Activated CD8-positive, alpha-beta memory T cell treated with anti-CD3 and anti-CD28 coated beads, Interleukin-2, amount 50 U/mL, for 48 hours (primary cell): Measurements from ENCODE around the gene TMEM219.
"Not testable (repeated sequence)": the region's sequence is repeated elsewhere in the genome, so short reads cannot be mapped to it uniquely, and the experiment has no call there.

Experiments
- DNase-seq: peaks from one replicate; pipeline ENCODE4 v3.0.0-alpha.2; 2020

Gene TMEM219

DNA sequence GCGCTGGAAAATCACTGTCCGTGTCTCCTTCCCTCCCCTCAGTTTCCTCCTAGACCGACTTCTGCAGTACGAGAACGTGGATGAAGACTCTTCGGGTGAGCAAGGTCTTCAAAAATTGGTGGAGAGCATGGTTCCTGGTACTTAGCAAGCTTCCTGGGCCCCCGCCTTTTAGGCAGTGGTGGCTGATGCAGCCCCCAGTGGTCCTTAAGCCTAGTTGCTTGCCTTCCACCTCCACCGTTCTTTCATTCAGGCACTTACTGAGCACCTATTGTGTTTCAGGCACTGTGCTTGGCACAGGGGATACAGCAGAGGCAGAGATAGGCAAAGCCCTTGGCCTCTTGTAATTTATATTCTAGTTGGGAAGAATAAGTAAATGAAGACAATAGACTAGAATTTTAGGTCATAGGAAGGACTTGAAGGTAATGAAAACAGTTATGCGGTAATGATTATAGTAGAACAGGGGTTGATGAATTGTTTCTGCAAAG lies 34.9 kb downstream of the TMEM219 start:
- DNase-seq, result no peak

DNA sequence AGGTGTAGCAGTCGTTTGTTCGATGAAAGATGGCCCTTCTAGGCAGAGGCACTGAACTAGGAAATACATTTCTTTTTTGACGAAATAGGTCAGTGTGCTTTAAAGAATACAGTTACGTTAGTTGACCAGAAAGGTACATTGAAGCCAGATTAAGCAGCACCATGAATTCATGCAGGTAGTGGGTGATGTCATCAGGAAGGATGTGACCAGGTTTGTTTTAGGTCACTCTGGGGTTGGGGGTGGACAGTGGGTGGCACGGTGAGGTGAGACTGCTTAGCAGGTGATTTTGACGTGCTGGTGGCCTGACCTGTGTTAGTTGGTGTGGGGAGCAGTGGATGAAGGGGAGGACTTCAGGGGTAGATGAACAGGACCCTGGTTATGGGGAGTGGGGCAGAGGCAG lies 37.7 kb downstream of the TMEM219 start:
- DNase-seq, result no peak

DNA sequence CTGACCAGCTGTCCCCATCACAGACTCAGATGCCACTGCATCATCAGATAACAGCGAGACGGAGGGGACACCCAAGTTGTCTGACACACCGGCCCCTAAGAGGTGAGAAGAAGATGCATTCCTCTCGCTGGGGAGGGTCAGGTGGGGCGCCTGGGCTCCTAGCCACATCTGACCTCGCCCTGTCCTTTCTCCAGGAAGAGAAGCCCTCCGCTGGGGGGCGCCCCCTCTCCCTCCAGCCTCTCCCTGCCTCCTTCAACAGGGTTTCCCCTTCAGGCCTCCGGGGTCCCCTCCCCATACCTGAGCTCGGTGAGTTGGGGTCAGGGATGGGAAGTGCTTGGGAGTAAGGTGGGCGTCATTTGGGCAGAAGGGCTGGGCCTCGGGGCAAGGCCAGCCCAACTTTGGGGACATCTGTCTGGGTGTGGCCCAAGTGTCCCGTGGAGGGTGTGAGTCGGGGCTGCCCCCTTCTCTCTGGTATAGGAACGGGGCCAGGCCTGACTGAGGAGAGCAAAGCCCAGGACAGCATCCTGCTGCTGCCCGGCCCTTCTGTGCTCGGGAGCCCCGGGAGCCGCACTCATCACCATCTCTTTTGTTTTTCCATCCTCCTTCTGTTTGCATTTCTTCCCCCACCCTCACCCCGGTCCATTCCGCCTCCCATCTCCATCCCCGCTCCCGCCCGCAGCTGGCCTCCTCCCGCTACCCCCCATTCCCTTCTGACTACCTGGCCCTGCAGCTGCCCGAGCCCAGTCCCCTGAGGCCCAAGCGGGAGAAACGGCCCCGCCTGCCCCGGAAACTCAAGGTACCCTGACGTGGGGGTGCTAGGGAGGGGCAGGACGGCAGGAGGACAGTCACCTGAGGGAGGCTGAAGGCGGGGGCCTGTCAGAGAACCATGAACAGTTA lies 39.1 kb downstream of the TMEM219 start:
- DNase-seq, result no peak

DNA sequence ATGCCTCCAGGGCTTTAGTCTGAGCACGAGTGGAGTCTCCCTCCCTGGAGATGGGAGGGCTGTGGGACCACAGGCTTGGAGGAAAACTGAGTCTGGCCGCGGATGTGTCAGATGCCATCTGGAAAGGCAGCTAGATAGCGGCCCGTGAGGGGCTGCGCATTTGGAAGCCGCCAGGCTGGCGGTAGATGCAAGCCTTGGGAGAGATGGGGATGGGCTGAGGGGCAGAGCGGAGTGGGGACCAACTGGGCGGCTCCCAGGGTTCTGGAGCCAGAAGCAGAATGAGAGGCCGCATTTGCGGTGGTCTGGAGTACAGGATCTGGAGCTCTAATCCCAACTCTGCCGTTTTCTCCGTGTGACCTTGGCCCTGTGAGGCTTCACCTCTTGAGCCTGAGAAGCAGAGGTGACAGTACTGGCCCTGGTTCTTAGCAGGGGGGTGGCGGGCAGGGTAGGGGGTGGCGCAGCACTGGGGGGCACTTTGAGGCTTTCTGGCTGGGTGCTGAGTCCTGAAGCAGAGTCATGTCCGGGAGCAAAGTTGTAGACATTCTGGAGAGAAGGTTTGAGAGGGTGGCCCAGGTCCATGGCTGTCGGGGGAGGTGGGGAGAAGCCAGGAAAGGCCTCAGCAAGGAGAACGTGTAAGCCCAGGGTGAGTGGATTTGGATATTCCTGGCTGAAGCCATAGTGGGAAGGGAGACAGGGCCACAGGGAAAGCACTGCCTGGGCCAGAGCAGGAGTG lies 40.9 kb downstream of the TMEM219 start:
- no peak for DNase-seq

DNA sequence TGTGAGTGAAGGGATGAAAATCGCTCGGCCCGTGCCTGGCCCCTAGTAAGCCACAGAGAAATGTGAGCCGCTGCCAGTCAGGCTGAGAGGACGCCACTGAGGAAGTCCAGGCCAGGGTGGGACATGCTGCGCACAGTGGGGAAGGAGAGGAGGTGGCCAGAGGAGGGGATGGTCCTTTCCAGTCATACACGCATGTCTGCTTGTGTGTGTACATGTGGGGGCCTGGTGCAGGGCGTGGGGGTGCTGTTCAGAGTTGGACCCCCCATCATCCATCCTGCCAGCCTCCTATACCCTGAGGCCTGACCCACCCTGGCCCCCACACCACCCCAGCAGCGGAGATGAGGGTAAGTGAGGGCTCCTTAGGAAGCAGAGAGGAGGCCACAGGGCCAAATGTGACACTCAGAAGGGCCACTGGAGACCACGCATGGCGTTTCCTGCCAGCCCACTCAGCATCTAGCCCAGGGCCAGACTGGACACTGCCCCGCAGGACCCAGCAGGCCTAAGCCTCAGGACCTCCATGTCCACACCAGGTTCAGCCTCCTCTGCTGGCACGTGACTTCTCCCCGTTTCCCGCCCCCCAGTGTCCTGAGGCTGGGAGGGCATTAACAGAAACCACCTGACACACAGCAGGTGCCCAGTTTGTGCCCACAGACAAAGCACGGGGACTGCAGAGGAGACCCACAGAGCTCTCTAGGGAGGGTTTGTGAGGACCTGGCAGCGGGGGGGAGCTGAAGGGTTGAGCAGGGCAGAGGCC lies 42.0 kb downstream of the TMEM219 start:
- DNase-seq, result no peak

DNA sequence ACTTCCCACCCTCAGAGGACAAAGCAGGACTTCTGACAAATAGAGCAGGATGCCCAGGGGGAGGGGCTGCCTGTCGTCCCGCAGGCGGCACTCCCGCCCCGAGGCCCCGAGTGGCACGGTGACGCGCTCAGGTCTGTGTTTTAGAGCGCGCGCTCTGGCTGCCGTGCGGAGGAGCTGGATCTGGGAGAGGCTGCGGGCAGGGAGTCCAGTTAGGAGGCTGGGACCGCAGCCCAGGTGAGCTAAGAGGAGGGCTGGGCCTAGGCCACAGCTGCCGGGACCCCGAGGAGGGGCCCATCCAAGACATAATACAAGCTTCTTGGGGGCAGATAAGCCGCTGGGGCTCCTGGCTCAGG lies 42.5 kb downstream of the TMEM219 start:
- DNase-seq, result no peak

DNA sequence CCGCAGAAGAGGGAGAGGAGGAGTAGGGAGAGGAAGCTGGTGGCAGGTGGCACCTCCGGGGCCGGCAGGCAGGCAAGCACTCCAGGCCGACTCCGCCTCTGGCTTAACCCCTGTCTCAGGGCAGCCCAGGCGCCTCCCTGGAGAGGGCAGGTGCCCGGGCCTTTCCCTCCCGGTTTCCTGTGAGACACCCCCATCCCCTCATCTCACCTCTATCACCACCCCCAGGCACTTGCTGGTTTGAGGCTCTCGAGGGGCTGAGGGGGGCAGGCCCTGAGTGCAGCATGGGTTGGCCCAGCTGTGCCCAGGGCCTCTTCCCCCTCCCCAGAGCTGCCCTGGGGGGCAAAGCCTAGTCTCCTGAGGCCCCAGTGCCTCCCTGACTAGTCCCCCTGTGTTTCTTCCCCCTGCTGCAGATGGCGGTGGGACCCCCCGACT lies 42.9 kb downstream of the TMEM219 start:
- DNase-seq, result no peak

DNA sequence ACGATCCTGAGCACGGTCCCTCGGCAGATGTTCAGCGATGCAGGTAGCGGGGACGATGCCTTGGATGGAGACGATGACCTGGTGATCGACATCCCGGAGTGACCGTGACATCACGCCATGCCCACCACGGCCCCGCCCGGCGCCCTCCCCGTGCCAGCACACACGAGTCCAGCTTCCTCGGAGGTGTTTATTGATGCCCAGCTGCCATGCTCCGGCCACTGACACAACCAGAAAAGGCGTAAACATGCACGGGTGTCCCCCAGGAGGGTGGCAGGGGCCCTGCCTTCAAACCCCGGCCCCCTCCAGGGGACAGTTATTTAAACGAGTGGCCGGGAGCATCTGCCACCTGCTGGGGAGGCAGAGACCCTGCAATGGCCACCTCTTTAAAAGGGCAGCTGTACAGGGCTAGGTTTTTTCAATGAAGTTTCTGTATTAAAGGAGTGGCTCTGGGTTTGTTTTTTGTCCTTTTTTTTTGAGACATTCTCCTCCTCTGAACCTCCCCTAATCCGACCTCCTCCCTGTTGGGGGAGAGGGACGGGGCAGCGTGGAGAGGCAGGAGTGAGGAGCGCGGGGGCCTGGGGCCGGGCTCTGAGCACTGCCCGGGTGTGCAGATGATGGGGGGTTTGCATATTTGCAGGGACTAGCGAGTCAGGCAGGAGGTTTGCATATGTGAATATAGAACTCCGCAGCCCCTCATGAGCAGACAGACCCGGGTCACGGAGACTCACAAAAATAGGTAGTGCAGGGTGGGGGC lies 43.6 kb downstream of the TMEM219 start:
- DNase-seq, result no peak

DNA sequence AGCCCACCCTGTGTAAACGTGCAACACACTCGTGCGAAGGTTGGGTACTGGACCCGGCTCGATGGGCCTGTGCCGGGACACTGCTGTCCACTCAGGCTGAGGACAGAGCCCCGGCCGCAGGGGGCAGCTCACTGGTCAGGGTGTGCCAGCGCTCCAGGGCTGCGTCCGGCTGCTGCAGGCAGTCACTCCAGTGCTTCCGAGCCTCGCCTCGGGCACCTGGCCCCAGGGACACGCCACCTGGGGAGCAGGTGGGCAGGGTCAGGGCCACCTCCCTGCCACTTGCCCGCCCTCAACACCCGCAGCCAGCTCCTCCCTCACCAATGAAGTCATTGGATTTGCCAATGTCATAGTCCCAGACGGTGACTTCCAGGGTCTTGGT lies 44.2 kb downstream of the TMEM219 start:
- no peak for DNase-seq

DNA sequence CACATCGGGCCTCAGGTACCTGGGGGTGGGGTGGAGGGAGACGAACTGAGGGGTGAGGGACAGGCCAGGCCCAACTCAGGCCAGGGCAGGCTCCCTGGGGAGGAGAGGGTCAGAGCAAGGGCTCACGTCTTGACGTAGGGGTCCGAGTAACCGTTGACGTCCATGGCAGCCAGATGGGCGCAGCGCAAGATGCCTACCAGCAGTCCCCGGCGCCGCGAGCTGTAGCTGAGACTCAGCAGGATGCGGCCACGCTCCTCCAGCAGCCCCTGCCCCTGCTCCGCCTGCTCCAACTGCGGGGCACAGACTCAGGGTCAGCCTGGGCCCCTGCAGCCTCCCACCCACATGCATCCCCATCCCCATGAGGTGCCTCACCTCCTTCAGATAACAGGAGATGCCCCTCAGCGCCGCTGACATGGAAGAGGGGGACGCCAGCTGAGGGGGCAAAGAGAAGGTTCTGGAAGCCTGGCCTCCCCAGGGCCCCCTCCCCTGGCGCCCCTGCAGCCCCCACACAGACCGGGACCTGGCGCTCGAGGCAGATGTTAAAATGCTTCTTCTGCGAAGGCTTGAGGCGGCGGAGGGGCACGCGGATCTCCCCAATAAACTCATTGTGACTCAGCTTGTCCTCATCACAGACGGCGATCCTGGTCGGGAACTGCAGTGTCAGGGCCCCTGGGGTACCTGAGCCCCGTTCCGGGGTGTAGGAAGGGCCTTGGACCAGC lies 44.9 kb downstream of the TMEM219 start:
- DNase-seq, result no peak

DNA sequence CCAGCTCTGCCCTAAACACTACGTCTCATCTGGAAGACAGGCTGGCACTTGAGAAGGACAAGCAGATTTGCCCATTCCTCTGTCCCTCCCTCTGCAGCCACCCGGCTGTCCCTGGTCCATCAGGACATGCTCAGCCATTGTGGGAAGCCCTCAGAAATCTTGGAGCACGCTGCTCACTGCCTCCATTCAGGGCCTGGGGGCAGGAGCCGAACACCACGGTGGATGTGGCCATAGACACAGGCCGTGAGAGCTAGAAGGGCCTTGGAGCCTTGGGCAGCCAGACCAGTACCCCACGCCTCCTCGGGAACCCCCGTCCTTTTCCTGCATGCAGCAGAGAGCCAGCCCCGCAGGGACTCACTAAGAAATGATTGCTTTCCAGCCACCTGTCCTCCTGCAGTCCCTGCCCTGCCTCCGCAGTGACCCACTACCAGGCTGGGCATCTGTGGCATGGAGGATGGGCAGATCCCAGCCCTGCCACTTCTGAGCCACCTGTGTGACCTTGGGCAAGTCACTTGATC lies 45.6 kb downstream of the TMEM219 start:
- no peak for DNase-seq

DNA sequence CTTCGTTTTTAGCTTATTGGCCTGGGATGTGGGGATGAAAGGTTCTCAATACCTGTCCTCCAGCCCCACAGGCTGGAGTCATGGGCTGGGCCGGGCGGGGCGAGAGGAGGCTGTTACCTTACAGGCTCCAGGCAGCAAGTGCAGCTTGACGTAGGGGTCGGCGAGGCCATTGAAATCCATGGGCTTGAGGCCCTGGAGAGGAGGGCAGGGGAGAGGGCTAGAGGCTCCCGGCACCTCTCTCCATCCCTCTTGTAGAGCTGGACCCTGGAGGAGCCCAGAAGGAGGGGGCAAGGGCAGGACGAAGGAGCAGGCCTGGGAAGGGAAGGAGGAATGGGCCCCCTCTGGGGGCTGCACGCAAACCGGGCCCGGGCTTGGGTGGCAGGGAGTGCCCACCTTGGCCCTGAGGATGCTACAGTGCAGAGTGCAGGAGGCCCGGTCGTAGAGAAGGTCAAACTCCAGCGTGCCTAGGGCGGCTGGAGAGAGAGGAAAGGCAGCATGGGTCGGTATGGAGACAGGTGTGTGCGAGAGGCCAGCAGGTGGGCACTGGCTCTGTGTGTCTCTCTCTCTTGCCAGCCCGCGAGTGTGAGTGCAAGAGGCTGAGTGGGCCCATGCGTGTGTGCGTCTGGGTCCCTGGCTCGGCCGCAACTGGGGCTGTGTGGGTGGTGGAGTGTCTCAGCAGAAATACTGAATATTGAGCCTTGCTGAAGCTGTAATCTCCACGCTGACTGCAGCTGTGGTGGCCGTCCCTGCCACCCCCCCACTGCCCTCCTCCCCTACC lies 47.4 kb downstream of the TMEM219 start:
- DNase-seq, result no peak

DNA sequence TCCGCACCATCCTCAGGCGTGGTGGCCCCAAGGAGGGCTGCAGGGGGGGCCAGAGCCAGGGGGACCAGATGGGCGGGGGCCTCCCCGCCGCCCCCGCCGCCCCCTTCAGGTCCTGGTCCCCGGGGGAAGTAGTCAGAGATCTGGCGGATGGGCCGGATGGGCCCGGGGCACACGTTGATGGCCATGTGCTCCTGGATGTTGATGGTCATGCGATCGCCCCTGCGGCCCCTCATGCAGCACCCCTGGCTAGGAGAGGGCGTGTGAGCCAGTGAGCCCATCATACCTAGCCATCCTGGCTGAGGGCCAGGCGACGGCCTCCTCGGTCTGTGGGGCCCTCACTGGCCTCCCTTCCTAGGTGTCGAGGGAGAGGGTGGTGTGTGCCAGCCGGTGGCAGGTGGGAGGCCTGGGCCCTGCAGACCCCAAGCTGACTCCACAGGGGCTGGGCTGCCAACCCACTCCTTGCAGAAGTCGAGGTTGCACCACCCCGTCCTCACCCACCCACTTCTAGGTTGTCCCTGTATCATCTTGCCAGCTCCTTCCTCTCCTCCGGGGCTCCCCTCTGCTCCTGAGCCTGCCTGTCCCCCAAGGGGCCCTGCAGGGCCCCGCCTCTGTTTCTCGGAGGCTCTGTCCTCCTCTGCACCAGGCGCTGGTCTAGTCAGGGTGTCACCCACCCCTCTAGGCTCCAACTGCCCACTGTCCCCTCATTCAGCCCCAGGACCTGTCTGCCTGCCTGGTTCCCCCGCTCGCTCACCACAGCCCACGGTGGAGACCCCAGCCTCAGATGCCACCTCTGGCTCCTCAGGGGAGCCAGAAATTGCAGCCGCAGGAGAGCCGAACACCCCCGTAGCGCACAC lies 48.3 kb downstream of the TMEM219 start:
- DNase-seq, result no peak

DNA sequence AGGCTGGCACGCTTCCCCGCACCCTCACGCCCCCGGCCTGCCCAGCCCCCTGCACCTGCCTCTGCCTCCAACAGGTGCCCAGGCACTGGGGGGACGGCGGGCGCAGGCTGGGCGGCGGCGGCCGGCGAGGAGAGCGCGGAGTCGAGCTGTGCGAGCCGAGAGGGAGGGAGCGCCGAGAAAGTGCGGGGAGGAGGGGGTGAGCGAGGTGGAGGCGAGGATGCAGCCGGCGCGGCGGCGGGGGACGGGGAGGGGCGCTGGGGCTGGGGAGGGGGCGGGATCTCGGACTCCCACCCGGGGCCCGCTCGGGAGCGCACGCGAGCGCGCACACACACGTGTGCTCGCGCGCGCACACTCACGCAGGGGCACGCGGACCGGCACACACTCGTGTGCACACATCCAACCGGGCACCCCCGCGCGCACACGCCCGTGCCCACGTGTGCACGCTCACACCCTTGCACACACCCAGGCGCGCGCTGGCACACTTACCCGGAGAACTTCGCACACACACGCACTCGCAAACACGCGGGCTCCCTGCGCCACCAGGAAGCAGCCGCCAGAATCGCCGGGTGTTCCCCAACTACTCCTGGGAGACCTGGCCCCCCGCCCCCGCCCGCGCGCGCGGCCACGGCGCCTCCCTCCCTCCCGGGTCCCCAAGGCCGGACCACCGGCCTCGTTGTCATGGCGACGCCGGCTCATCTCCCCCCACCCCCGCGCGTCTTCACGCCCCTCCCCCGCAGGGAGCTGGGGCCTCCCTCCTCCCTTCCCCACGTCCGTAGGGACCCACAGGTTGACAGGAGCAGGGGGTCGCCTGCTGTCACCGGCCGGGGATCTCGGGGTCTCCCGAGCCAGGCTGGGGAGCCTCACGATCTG lies 49.2 kb downstream of the TMEM219 start, which contains the start of gene DOC2A:
TSS of gene DOC2A (minus strand) at position 184 of the 870 bp plus-strand sequence. CDS start 805 bp downstream, outside the sequence.
- DNase-seq, result no peak

DNA sequence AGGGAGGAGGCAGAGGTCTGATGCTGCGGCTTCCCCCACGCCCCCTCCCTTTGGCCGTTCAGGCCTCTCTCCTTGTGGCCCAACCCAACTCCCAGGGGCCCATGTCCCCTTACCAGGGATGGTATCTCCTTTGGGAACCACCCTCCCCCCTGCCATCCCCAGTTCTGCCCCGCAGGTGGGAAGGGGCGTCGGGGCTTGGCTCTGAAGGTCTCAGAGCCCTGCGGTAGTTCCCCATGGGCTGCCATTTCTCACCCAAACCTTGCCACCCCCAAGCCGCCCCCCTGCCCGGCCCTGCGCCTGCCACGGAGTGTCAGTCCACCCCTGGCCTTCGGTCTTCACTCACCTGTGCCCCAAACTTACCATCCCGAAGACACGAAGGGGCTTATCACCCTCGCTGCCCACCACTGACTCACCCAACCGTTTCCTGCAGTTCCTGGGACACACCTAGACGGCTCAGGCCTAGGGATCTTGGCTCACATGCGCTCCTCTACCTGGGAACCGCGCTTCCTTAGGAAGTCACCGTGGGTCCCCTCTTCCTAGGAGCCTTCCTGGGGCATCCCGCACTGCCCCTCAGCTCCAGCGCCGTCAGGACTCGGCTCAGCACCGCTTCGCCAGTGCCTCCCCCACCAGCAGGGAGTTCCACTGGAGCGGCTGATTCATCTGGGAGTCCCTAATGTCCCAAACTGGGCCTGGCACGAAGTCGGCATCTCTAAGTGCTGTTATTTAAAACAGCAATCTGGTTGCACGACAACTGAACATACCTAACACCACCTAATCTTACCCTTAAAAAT lies 50.0 kb downstream of the TMEM219 start:
- DNase-seq, result no peak

DNA sequence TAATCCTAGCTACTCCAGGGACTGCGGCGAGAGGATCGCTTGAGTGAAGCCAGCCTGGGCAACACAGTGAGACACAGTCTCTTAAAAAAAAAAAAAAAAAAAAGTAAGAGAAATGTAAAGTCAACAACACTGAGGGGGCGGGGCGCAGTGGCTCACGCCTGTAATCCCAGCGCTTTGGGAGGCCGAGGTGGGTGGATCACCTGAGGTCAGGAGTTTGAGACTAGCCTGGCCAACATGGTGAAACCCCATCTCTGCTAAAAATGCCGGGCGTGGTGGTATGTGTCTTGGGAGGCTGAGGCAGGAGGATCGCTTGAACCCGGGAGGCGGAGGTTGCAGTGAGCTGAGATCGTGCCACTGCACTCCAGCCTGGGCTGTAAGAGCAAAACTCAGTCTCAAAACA lies 50.7 kb downstream of the TMEM219 start:
- not testable (repeated sequence) for DNase-seq

DNA sequence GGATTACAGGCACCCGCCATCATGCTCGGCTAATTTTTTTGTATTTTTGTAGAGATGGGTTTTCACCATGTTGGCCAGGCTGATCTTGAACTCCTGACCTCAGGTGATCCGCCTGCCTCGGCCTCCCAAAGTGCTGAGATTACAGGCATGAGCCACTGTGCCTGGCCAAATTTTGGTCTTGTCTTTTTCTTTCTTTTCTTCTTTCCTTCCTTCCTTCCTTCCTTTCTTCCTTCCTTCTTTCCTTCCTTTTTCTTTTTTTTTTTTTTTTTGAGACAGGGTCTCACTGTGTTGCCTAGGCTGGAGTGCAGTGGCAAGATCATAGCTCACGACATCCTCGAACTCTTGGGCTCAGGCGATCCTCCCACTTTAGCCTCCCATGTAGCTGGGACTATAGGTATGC lies 53.6 kb downstream of the TMEM219 start:
- DNase-seq, result not testable (repeated sequence)
